Activated CD8-positive, alpha-beta T cell treated with anti-CD3 and anti-CD28 coated beads, Interleukin-2, amount 10 ng/mL, durations not matched to agents 7 days and 5 days (primary cell): ENCODE measurements around the gene IL4R. TPM values are rescaled to one million over a fixed set of nuclear protein-coding genes. Genes with fewer than 3 reads are reported as not detected.

Experiments used
- ATAC-seq: fragments of 150-1000 bp; cut with Tn5 transposase; one replicate; pipeline ENCODE4 v1.10.0; 2021; ENCODE audit warnings: moderate library complexity
- CTCF ChIA-PET: fragments of 350-600 bp; sonication (Branson Sonifier 250); formaldehyde crosslinking; loops from one replicate; lab custom pipeline; 2021; ENCODE audit warnings: antibody characterized with exemption; lab: Charles Lee
- POLR2A ChIA-PET: fragments of 350-600 bp; sonication (Branson Sonifier 250); formaldehyde crosslinking; loops from one replicate; lab custom pipeline; 2021; ENCODE audit warnings: antibody characterized with exemption; lab: Charles Lee
- DNase-seq: peaks from one replicate; pipeline ENCODE4 v3.0.0-alpha.2; 2020
- H3K27ac Mint-ChIP-seq: one replicate; pipeline ENCODE4 v1.8.0; 2021; ENCODE audit warnings: mild to moderate bottlenecking, mixed read lengths
- H3K27me3 Mint-ChIP-seq: one replicate; pipeline ENCODE4 v1.8.0; 2021; ENCODE audit warnings: low read depth, mixed read lengths
- H3K36me3 Mint-ChIP-seq: one replicate; pipeline ENCODE4 v1.8.0; 2021; ENCODE audit warnings: low read depth, mixed read lengths
- H3K4me1 Mint-ChIP-seq: one replicate; pipeline ENCODE4 v1.8.0; 2021; ENCODE audit warnings: low read depth, mixed read lengths
- H3K4me3 Mint-ChIP-seq: one replicate; pipeline ENCODE4 v1.8.0; 2021; ENCODE audit warnings: mild to moderate bottlenecking, mixed read lengths
- H3K9me3 Mint-ChIP-seq: one replicate; pipeline ENCODE4 v1.8.0; 2022; ENCODE audit warnings: mixed read lengths; ENCODE audit not compliant: insufficient read depth
- total RNA-seq, 2 experiments: library from RNA; stranded (reverse); gene quantifications; one replicate each; pipeline ENCODE4 v1.2.3, GENCODE V29; 2021

Gene IL4R
- total RNA-seq, 2 experiments from 2014 or later: 231 to 237 TPM

DNA sequence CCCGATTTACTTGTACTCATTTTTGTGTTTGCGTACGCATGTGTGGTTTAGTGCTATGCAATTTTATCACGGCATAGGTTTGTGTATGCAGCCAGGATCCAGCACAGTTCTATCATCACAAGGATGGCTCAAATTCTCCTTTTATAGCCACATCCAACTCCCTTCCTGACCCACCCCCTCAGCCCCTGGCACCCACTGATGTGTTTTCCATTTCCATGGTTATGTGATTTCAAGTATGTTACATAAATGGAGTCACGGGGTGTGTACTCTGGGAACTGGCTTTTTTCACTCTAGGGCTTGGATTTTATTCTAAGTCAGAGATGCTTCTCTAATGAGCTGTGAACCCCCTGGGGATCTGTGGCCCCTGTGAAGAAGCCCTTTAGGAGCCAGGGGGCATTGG is 16.8 kb downstream of the IL4R start:
- Mint-ChIP-seq H3K27me3 (no peaks in the 10 kb centered on the region), H3K4me3 (no peak overlapping the region), H3K36me3 (peaks cover 80% of the 10 kb centered on the region), H3K9me3 (no peaks in the 10 kb centered on the region), H3K27ac (peak overlapping the region; percentile 29), H3K4me1 (peaks cover 63% of the 10 kb centered on the region)
- POLR2A ChIA-PET: interaction anchor here (1.0 kb wide), 1 partner anchor 12 kb away, joined by 4 read pairs; no protein-coding TSS in a partner anchor
- no peak for ATAC-seq
- no peak for DNase-seq
- CTCF ChIA-PET: interaction anchor here (1.1 to 4.8 kb wide), 3 partner anchors 13 to 96 kb away, joined by 3 to 27 read pairs (median 4); no protein-coding TSS in a partner anchor

DNA sequence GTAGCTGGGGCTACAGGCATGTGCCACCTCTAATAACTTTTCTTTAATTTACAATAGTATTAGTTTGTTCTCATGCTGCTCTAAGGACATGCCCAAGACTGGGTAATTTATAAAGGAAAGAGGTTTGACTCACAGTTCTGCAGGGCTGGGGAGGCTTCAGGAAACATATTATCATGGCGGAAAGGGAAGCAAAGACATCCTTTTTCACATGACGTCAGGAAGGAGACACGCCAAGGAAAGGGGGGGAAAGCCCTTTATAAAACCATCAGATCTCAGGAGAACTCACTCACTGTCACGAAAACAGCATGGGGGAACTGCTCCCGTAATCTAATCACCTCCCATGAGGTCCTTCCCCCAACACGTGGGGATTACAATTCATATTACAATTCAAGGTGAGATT is 18.3 kb downstream of the IL4R start:
- Mint-ChIP-seq H3K4me3 (no peak overlapping the region), H3K36me3 (peaks cover 80% of the 10 kb centered on the region), H3K27me3 (no peaks in the 10 kb centered on the region), H3K27ac (peak overlapping the region; percentile 62), H3K4me1 (peaks cover 56% of the 10 kb centered on the region), H3K9me3 (no peaks in the 10 kb centered on the region)
- CTCF ChIA-PET: interaction anchor here (1.1 kb wide), 1 partner anchor 97 kb away, joined by 4 read pairs; no protein-coding TSS in a partner anchor
- POLR2A ChIA-PET: no interaction called here
- ATAC-seq (no peak), DNase-seq (no peak)

DNA sequence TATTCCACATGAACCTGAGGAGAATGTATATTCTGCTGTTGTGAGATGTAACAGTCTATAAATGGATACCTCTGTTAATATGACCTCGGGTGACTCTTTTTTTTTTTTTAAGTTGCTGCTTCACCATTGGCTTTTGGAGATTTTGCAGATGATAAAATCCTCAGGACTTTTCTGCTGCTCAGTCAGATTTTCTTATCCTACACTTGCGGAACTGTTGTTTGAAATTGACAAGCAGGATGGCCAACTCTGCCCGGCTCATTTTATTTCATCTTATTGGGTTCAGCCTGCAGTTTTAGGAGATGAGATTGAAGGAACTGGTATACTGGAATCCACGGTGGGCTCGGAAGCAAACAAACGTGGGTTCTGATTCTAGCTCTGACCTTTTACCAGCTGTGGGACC is 19.3 kb downstream of the IL4R start:
- ChIA-PET POLR2A (no interaction called here), CTCF (no interaction called here)
- Mint-ChIP-seq H3K27me3 (no peaks in the 10 kb centered on the region), H3K9me3 (no peaks in the 10 kb centered on the region), H3K36me3 (peaks cover 78% of the 10 kb centered on the region), H3K4me3 (no peak overlapping the region), H3K27ac (no peak overlapping the region), H3K4me1 (peaks cover 49% of the 10 kb centered on the region)
- DNase-seq (no peak), ATAC-seq (no peak)

DNA sequence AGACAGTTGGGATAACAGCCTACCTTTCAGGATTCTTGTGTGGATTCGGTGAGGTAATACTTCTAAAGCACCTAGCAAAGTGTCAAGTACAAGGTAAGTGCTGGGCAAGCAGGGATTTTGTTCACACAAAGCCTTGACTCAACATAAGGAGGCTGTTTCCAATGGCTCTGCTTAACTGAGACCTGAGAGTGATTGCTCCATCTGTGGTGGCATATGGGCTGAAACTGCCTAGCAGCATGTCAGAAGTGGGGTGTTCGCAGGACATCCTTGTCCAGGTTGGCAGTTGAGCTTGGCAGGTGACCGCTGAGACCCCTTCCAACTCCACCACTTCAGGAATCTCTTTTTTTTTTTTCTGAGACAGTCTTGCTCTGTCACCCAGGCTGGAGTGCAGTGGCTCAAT is 19.8 kb downstream of the IL4R start:
- no peak for ATAC-seq
- Mint-ChIP-seq H3K36me3 (peaks cover 80% of the 10 kb centered on the region), H3K27ac (no peak overlapping the region), H3K4me1 (peaks cover 46% of the 10 kb centered on the region), H3K27me3 (no peaks in the 10 kb centered on the region), H3K4me3 (no peak overlapping the region), H3K9me3 (no peaks in the 10 kb centered on the region)
- no peak for DNase-seq
- CTCF ChIA-PET: no interaction called here
- POLR2A ChIA-PET: no interaction called here

DNA sequence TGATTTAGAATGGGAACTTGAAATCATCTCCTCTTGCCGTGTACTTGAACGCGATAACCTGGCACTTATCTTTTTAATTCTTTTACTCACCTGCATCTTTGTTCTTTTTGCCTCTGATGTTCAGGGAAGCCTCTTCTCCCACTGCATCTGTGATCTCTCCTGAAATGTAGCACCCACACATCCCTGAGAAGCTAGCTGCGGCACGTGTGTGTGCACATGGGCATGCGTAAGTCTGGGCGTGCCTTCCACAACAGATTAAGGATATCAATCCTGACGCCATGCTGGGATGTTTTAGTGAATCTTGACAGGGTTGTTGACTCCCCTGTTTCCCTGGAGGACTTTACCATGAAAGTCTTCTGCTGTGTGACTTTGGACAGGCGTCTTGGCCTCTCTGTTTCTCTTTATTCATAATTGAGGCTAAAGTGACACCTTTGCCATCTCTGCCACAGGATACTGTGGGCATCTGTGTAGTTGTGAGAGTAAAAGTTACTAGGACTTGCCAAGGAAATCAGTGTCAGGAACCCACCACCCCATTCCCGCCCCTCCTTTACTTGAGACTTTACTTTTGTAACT is 20.5 kb downstream of the IL4R start:
- peaks cover 39% of the 10 kb centered on the region for H3K4me1 Mint-ChIP-seq
- ChIA-PET POLR2A (no interaction called here), CTCF (no interaction called here)
- H3K27me3 Mint-ChIP-seq: no peaks in the 10 kb centered on the region
- no peak for DNase-seq
- H3K27ac Mint-ChIP-seq: no peak overlapping the region
- no peaks in the 10 kb centered on the region for H3K9me3 Mint-ChIP-seq
- ATAC-seq: no peak
- peaks cover 80% of the 10 kb centered on the region for H3K36me3 Mint-ChIP-seq
- H3K4me3 Mint-ChIP-seq: no peak overlapping the region

DNA sequence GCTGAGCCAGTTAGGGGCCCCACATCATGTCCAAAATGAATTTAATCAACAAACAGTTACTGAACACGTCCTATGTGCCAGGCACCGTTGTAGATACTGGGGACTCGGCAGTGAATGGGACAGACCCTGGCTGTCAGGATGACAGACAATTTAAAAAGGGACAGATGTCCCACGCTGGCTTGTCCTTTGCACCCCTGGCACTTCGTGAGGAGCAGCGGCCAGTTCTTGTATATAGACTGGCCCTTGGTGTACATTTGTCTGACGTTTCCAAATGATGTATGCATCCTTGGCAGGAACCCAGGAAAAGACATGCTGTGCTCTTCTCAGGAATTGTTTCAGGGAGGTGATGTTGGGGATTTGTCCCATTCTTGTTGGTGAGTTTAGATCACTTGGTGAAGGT is 21.1 kb downstream of the IL4R start:
- no peaks in the 10 kb centered on the region for H3K9me3 Mint-ChIP-seq
- no peak overlapping the region for H3K27ac Mint-ChIP-seq
- peaks cover 80% of the 10 kb centered on the region for H3K36me3 Mint-ChIP-seq
- no peaks in the 10 kb centered on the region for H3K27me3 Mint-ChIP-seq
- CTCF ChIA-PET: no interaction called here
- DNase-seq (no peak), ATAC-seq (no peak)
- POLR2A ChIA-PET: no interaction called here
- peaks cover 38% of the 10 kb centered on the region for H3K4me1 Mint-ChIP-seq
- H3K4me3 Mint-ChIP-seq: no peak overlapping the region

DNA sequence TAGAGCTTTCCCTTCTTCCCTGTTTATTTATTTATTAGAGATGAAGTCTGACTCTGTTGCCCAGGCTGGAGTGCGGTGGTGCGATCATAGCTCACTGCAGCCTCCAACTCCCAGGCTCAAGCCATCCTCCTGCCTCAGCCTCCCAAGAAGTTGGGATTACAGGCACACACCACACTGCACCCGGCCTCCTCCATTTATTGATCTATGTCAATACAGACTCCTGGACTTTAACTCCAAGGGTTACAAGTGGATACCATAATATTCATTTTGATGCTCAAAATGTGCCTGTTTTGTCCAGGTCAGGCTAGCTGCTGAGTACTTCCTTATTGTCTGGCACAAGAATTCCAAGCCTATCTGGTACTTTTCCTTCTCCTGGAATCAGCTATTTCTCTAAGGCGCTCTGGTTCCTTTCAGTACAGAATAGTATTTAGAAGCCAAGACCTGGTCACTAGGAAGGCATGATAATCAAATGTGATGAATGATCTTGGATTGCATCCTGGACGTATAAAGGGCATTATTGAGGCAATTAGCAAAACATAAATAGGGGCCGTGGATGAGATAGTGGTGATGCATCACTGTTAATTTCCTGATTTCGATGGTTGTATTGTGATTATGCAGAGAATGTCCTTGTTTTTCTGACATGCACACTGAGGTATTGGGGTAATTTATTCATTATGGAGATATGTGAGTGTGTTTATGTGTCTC is 21.7 kb downstream of the IL4R start:
- Mint-ChIP-seq H3K4me3 (no peak overlapping the region), H3K4me1 (peaks cover 36% of the 10 kb centered on the region), H3K27ac (no peak overlapping the region)

DNA sequence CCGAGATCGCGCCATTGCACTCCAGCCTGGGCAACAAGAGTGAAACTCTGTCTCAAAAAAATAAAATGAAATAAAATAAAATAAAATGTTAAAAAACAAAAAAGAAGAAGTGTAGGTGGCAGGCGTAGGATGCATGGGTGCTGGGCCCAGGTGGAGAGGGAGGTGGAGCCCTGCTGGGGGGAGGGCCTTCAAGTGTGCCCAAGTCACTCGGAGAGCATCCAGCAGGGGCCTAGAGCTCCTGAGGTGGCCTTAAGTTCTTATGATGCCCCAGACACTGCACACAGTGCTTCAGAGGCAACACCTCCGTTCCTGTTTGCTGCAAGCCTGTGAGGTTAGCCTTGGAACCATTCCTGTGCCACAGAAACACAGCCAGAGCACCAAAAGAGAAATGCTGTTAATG is 23.2 kb downstream of the IL4R start:
- Mint-ChIP-seq H3K27me3 (no peaks in the 10 kb centered on the region), H3K27ac (no peak overlapping the region), H3K4me1 (peaks cover 38% of the 10 kb centered on the region), H3K4me3 (no peak overlapping the region), H3K36me3 (peaks cover 87% of the 10 kb centered on the region), H3K9me3 (no peaks in the 10 kb centered on the region)
- POLR2A ChIA-PET: no interaction called here
- DNase-seq (no peak), ATAC-seq (no peak)
- CTCF ChIA-PET: no interaction called here

More for the DNA sequence above, 21.7 kb downstream of the IL4R start:
- Mint-ChIP-seq H3K36me3 (peaks cover 84% of the 10 kb centered on the region), H3K27me3 (no peaks in the 10 kb centered on the region), H3K9me3 (no peaks in the 10 kb centered on the region)
- CTCF ChIA-PET: no interaction called here
- ATAC-seq (no peak), DNase-seq (no peak)
- POLR2A ChIA-PET: no interaction called here

DNA sequence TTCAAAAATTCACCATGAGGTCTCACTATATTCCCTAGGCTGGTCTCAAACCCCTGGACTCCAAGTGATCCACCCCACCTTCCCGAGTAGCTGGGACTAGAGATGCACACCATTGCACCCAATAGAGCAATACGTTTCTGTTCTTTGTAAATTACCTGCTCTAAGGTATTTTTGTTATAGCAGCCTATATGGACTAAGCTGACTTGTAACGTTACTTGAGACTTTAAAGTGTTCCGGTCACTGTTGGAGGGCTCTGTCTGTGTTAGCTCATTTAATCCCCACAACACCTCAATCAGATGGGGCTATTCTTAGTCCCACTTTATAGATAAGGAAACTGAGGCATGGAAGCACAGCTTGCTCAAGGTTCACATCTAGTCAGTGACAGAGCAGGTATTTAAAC is 25.4 kb downstream of the IL4R start:
- POLR2A ChIA-PET: interaction anchor here (2.5 kb wide), 1 partner anchor 20 kb away, joined by 5 read pairs; no protein-coding TSS in a partner anchor
- ATAC-seq: no peak
- H3K27me3 Mint-ChIP-seq: no peaks in the 10 kb centered on the region

DNA sequence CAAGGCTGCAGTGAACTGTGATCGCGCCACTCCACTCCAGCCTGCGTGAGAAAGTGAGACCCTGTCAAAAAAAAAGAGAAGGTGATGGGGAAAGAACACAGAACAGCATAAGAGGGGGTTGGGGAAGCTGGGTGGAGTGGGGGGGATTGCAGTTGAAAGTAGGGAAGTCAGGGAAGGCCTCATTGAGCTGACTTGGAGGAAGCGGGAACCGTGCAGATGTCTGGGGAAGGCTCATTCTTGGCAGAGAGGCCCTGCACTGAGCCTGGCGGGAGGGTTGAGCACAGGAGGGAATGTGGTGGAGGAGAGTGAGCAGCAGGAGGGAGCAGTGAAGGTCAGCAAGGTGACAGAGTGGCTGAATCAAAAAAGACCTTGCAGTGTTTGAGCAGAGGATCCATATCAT is 26.9 kb downstream of the IL4R start:
- H3K9me3 Mint-ChIP-seq: no peaks in the 10 kb centered on the region
- no peak overlapping the region for H3K4me3 Mint-ChIP-seq
- H3K27me3 Mint-ChIP-seq: no peaks in the 10 kb centered on the region
- peaks cover 24% of the 10 kb centered on the region for H3K4me1 Mint-ChIP-seq
- ChIA-PET POLR2A (interaction anchor here (2.5 kb wide), 1 partner anchor 22 kb away, joined by 5 read pairs; no protein-coding TSS in a partner anchor), CTCF (interaction anchor here (1.1 to 2.1 kb wide), 2 partner anchors 106 to 161 kb away, joined by 3 to 8 read pairs; no protein-coding TSS in a partner anchor)
- ATAC-seq: no peak
- no peak for DNase-seq
- H3K27ac Mint-ChIP-seq: peak overlapping the region; percentile 48
- H3K36me3 Mint-ChIP-seq: peaks cover 87% of the 10 kb centered on the region

More for the DNA sequence above, 25.4 kb downstream of the IL4R start:
- CTCF ChIA-PET: interaction anchor here (0.9 to 2.1 kb wide), 2 partner anchors 104 to 105 kb away, joined by 4 to 8 read pairs; no protein-coding TSS in a partner anchor
- Mint-ChIP-seq H3K36me3 (peaks cover 88% of the 10 kb centered on the region), H3K9me3 (no peaks in the 10 kb centered on the region), H3K27ac (no peak overlapping the region), H3K4me1 (peaks cover 26% of the 10 kb centered on the region), H3K4me3 (no peak overlapping the region)
- no peak for DNase-seq

DNA sequence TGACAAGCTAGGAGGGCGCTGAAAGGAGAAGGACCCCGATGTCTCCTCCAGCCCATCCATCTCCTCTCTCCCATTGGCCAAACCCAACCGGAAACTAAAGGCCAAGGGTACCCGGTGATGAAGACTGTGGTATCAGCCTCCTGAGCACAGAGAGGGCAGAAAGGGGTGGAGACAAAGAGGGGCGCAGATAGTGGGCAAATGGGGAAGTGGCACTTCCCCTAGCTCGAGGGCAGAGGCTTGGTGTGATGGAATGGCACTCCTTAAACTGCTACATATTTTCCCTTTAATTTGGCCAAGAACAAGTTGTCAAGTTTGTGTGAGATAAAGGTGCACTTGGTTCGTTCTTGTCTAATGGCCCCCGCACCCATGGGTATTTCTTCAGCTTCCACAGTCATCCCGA is 27.8 kb downstream of the IL4R start:
- H3K4me3 Mint-ChIP-seq: no peak overlapping the region
- no peaks in the 10 kb centered on the region for H3K9me3 Mint-ChIP-seq
- no peaks in the 10 kb centered on the region for H3K27me3 Mint-ChIP-seq
- peaks cover 19% of the 10 kb centered on the region for H3K4me1 Mint-ChIP-seq
- DNase-seq: no peak
- no peak overlapping the region for H3K27ac Mint-ChIP-seq
- no peak for ATAC-seq
- ChIA-PET CTCF (interaction anchor here (1.1 to 2.1 kb wide), 2 partner anchors 107 to 162 kb away, joined by 3 to 8 read pairs; no protein-coding TSS in a partner anchor), POLR2A (interaction anchor here (0.6 kb wide), 1 partner anchor 14 kb away, joined by 3 read pairs; no protein-coding TSS in a partner anchor)
- H3K36me3 Mint-ChIP-seq: peaks cover 83% of the 10 kb centered on the region

DNA sequence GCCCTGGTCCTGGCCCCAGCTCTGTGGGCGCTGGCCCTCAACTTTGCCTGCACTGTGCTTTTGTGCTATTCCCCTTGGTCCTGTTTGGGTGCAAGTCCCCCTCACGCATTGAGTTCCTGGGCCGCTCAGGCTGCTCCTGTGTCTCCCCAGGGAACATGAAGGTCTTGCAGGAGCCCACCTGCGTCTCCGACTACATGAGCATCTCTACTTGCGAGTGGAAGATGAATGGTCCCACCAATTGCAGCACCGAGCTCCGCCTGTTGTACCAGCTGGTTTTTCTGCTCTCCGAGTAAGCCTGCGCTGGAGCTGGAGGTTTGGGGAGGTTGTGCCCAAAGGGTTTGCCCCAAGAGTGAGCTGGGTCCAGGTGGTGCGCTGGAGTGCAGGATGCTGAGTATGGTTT is 28.2 kb downstream of the IL4R start:
- Mint-ChIP-seq H3K4me3 (no peak overlapping the region), H3K9me3 (no peaks in the 10 kb centered on the region), H3K27ac (peak overlapping the region; percentile 31), H3K36me3 (peaks cover 85% of the 10 kb centered on the region), H3K27me3 (no peaks in the 10 kb centered on the region), H3K4me1 (peaks cover 18% of the 10 kb centered on the region)
- DNase-seq: no peak
- CTCF ChIA-PET: interaction anchor here (1.1 kb wide), 1 partner anchor 162 kb away, joined by 3 read pairs; no protein-coding TSS in a partner anchor
- POLR2A ChIA-PET: interaction anchor here (0.6 kb wide), 1 partner anchor 13 kb away, joined by 3 read pairs; no protein-coding TSS in a partner anchor
- ATAC-seq: no peak
